Spleen (tissue), 7 donors: ENCODE data around the gene KCNB1.

ENCODE experiments used
- POLR2AphosphoS5 ChIP-seq, 3 donors: sonication (generic); formaldehyde crosslinking; IDR thresholded peaks; one replicate each; pipeline ENCODE4 v1.5.1; 2017; ENCODE audit warnings: antibody characterized with exemption in 3 of 3
- TF ChIP-seq, protein P1 (sequence below), 11 experiments: fragments of 200-600 bp in 7 of 11; fragments of 450-650 bp in 4 of 11; sonication (generic) in 4 of 11; IDR thresholded peaks in 8 of 11; conservative IDR thresholded peaks in 3 of 11; 1 replicate in 7 of 11; 2 replicates in 4 of 11; pipeline versions ENCODE4 v1.4.0 to v1.8.0; 2016 to 2021; ENCODE audit warnings: antibody characterized with exemption in 11 of 11, inconsistent platforms in 4 of 11, mild to moderate bottlenecking in 1 of 11
- donor health status: DM: no; HTN: no; CAD: no; lungs with moderate emphysema.
- donor health status: DM: no; HTN: no; CAD: no.
- donor health status: DM: no; HTN: no; CAD: no.

DNA sequence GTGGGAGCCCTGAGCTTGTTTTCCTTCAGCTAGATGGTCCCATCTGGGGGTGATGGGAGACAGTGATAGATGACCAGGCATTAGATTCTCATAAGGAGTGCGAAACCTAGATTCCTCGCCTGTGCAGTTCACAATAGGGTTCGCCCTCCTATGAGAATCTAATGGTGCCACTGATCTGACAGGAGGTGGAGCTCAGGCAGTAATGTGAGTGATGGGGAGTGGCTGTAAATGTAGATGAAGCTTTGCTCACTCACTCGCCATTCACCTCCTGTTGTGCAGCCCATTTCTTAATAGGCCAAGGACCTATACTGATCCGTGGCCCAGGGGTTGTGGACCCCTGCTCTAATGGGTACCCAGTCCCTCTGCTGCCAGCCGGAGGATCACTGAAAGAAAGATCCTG is 20.7 kb upstream of the KCNB1 start:
- TF ChIP-seq, protein P1, sequence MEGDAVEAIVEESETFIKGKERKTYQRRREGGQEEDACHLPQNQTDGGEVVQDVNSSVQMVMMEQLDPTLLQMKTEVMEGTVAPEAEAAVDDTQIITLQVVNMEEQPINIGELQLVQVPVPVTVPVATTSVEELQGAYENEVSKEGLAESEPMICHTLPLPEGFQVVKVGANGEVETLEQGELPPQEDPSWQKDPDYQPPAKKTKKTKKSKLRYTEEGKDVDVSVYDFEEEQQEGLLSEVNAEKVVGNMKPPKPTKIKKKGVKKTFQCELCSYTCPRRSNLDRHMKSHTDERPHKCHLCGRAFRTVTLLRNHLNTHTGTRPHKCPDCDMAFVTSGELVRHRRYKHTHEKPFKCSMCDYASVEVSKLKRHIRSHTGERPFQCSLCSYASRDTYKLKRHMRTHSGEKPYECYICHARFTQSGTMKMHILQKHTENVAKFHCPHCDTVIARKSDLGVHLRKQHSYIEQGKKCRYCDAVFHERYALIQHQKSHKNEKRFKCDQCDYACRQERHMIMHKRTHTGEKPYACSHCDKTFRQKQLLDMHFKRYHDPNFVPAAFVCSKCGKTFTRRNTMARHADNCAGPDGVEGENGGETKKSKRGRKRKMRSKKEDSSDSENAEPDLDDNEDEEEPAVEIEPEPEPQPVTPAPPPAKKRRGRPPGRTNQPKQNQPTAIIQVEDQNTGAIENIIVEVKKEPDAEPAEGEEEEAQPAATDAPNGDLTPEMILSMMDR (IDR thresholded peaks at IDR 0.05 in 8 of 11, conservative IDR thresholded peaks at IDR 0.05 in 3 of 11), result no peak
- TF ChIP-seq POLR2AphosphoS5 (IDR thresholded peaks at IDR 0.05), result no peak
